Tibial nerve (tissue), 4 donors: ENCODE measurements around the gene TMEM158. TPM values are rescaled to one million over a fixed set of nuclear protein-coding genes. Genes with fewer than 3 reads are reported as not detected.

Source experiments
- DNase-seq, 2 donors: peaks; one replicate each; pipeline ENCODE4 v3.0.0-alpha.2; 2019; ENCODE audit warnings: low spot score in 2 of 2
- H3K27ac ChIP-seq, 4 donors: fragments of 200-600 bp; sonication (generic) in 3 of 4; one replicate each; pipeline ENCODE4 v1.5.1; 2017 to 2019; ENCODE audit warnings: mild to moderate bottlenecking in 1 of 4
- H3K27me3 ChIP-seq, 2 donors: fragments of 200-600 bp; sonication (generic) in 1 of 2; one replicate each; pipeline versions ENCODE4 v1.5.1 to v1.6.0; 2017 to 2019
- H3K36me3 ChIP-seq, 3 donors: fragments of 200-600 bp; sonication (generic); one replicate each; pipeline ENCODE4 v1.5.1; 2018 to 2019
- H3K4me1 ChIP-seq, 4 donors: fragments of 200-600 bp; sonication (generic) in 3 of 4; one replicate each; pipeline ENCODE4 v1.5.1; 2017 to 2019
- H3K4me3 ChIP-seq, 4 donors: fragments of 200-600 bp; sonication (generic) in 3 of 4; one replicate each; pipeline ENCODE4 v1.5.1; 2017 to 2019; ENCODE audit warnings: mild to moderate bottlenecking in 1 of 4, moderate library complexity in 1 of 4
- H3K9me3 ChIP-seq, 4 donors: fragments of 200-600 bp; sonication (generic) in 3 of 4; one replicate each; pipeline ENCODE4 v1.5.1; 2017 to 2019
- CTCF ChIP-seq, 5 experiments: fragments of 200-600 bp in 3 of 5; fragments of 450-650 bp in 2 of 5; sonication (generic) in 3 of 5; IDR thresholded peaks; one replicate each; pipeline ENCODE4 v1.5.1; 2016 to 2019; ENCODE audit warnings: antibody characterized with exemption in 5 of 5, mild to moderate bottlenecking in 3 of 5, moderate library complexity in 2 of 5
- EP300 ChIP-seq, 2 donors: sonication (generic); formaldehyde crosslinking; IDR thresholded peaks; one replicate each; pipeline ENCODE4 v1.6.1; 2017; ENCODE audit warnings: antibody characterized with exemption in 2 of 2, mild to moderate bottlenecking in 1 of 2
- POLR2A ChIP-seq, 2 donors: fragments of 450-650 bp; IDR thresholded peaks; one replicate each; pipeline ENCODE4 v1.6.1; 2017; ENCODE audit warnings: antibody characterized with exemption in 2 of 2, mild to moderate bottlenecking in 2 of 2, moderate library complexity in 2 of 2
- WGBS, 2 donors: methylation state at CpG; one replicate each; pipeline ENCODE4 v1.1.5; 2018; 5-methylcytosine and 5-hydroxymethylcytosine counted together
- total RNA-seq, 4 donors: library from RNA; depleted of rRNA; stranded (reverse); fragments of >200 nt; gene quantifications; one replicate each; pipeline ENCODE4 v1.1.0, GENCODE V29; 2016

The TMEM158 gene
- total RNA-seq = 1 to 10 TPM in 3 of 4 donors, not detected in 1; 1.8 to 3.8 (median 2.7) TPM

- H3K4me3 ChIP-seq = peak within 1 kb of the TSS; percentile 13 to 68 (median 48)
- H3K27me3 ChIP-seq = no peaks in the 10 kb centered on the region
- no peaks in the 10 kb centered on the region for H3K9me3 ChIP-seq
- H3K36me3 ChIP-seq = no peaks in the 10 kb centered on the region
- 3 to 5% methylated on average over 15 to 17 of the region's 63 CpGs for WGBS, 2 donors
- H3K27ac ChIP-seq = peak within 1 kb of the TSS; percentile 41 to 80 (median 54)
- H3K4me1 ChIP-seq = peaks cover 0 to 24% (median 10%) of the 10 kb centered on the region in 4 donors
- TF ChIP-seq CTCF (IDR thresholded peaks at IDR 0.05) (no peak), EP300 (IDR thresholded peaks at IDR 0.05) (no peak), POLR2A (IDR thresholded peaks at IDR 0.05) (peak in 1 of 2 donors; percentile 45)
- DNase-seq = peak; percentile 67 to 74
These were observed at the start of gene TMEM158 for GRCh38 chr3:45226206-45226915. Gene TMEM158 (minus strand): TSS chr3:45226287. CDS start chr3:45226027, 260 bp downstream.

GRCh38 chr3:45275006-45275704, 49.1 kb upstream of the TMEM158 start:
- TF ChIP-seq EP300 (IDR thresholded peaks at IDR 0.05) (no peak), CTCF (IDR thresholded peaks at IDR 0.05) (no peak), POLR2A (IDR thresholded peaks at IDR 0.05) (no peak)
- no peak overlapping the region for H3K27ac ChIP-seq
- H3K4me3 ChIP-seq = no peak overlapping the region
- H3K27me3 ChIP-seq = no peaks in the 10 kb centered on the region
- H3K4me1 ChIP-seq = no peaks in the 10 kb centered on the region
- peaks cover 0 to 28% (median 0%) of the 10 kb centered on the region in 4 donors for H3K9me3 ChIP-seq
- no peaks in the 10 kb centered on the region for H3K36me3 ChIP-seq
- DNase-seq = no peak
- 31 to 40% methylated on average over 5 of the region's 5 CpGs for WGBS, 2 donors

- Histone ChIP-seq H3K4me3 (no peak overlapping the region), H3K27ac (no peak overlapping the region), H3K4me1 (no peaks in the 10 kb centered on the region), H3K9me3 (peaks cover 0 to 25% (median 0%) of the 10 kb centered on the region in 4 donors), H3K27me3 (no peaks in the 10 kb centered on the region), H3K36me3 (no peaks in the 10 kb centered on the region)
- TF ChIP-seq POLR2A (IDR thresholded peaks at IDR 0.05) = no peak
- TF ChIP-seq EP300 (IDR thresholded peaks at IDR 0.05) = no peak
- TF ChIP-seq CTCF (IDR thresholded peaks at IDR 0.05) = no peak
- DNase-seq = no peak
- 57 to 74% methylated on average over 4 of the region's 4 CpGs for WGBS, 2 donors
These were observed 47.8 kb upstream of the TMEM158 start for GRCh38 chr3:45273681-45274515.

- no peak overlapping the region for H3K27ac ChIP-seq
- H3K9me3 ChIP-seq = peaks cover 0 to 16% (median 0%) of the 10 kb centered on the region in 4 donors
- no peak overlapping the region for H3K4me3 ChIP-seq
- no peaks in the 10 kb centered on the region for H3K36me3 ChIP-seq
- TF ChIP-seq CTCF (IDR thresholded peaks at IDR 0.05) = no peak
- TF ChIP-seq POLR2A (IDR thresholded peaks at IDR 0.05) = no peak
- TF ChIP-seq EP300 (IDR thresholded peaks at IDR 0.05) = no peak
- H3K27me3 ChIP-seq = no peaks in the 10 kb centered on the region
- DNase-seq = no peak
- no peaks in the 10 kb centered on the region for H3K4me1 ChIP-seq
- 70 to 72% methylated on average over 6 of the region's 6 CpGs for WGBS, 2 donors
These were observed 46.9 kb upstream of the TMEM158 start for GRCh38 chr3:45272828-45273470.
